GM12801 (cell line): ENCODE measurements around the gene TMEM270.

Experiments used
- TF ChIP-seq, protein P1 (sequence below): IDR thresholded peaks from one replicate; pipeline ENCODE4 v1.5.1; 2011; ENCODE audit warnings: control low read depth; ENCODE audit not compliant: insufficient read length; ENCODE audit errors: extremely low read depth

Gene TMEM270

DNA sequence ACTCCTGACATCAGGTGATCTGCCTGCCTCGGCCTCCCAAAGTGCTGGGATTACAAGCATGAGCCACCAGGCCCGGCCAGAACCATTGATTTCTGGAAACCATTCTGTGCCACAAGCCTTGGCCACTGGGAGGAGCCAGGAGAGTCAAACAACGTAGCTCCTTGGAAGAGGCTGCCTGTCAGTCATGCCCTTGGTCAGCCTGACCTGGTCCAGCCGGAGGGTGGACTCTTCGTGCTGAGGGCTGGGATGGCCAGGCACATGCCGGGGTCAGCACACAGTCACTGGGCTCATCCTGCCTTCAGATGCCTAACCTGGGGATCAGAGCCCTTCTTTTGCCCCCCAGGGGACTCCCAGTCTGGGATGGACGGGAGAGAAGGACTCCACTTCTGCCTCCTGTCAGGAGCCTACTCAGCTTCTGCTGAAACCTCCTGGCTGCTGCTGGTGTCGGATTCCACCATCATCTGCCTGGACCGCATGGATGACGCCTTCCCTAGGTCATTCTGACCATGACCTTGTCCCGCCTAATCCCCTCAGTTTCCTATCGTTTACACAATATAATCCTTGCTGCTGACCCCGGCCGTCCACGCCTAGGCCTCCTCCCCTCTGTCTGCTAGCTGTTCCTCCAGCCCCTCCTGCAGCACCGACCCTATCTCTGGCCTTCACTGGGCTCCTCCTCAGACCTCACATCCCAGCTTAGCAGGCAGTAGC, 30.4 kb downstream of the TMEM270 start:
- TF ChIP-seq, protein P1, sequence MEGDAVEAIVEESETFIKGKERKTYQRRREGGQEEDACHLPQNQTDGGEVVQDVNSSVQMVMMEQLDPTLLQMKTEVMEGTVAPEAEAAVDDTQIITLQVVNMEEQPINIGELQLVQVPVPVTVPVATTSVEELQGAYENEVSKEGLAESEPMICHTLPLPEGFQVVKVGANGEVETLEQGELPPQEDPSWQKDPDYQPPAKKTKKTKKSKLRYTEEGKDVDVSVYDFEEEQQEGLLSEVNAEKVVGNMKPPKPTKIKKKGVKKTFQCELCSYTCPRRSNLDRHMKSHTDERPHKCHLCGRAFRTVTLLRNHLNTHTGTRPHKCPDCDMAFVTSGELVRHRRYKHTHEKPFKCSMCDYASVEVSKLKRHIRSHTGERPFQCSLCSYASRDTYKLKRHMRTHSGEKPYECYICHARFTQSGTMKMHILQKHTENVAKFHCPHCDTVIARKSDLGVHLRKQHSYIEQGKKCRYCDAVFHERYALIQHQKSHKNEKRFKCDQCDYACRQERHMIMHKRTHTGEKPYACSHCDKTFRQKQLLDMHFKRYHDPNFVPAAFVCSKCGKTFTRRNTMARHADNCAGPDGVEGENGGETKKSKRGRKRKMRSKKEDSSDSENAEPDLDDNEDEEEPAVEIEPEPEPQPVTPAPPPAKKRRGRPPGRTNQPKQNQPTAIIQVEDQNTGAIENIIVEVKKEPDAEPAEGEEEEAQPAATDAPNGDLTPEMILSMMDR = no peak

- TF ChIP-seq, protein P1 = no peak
Observed at GRCh38 chr7:73892003-73892999, 31.3 kb downstream of the TMEM270 start.

DNA sequence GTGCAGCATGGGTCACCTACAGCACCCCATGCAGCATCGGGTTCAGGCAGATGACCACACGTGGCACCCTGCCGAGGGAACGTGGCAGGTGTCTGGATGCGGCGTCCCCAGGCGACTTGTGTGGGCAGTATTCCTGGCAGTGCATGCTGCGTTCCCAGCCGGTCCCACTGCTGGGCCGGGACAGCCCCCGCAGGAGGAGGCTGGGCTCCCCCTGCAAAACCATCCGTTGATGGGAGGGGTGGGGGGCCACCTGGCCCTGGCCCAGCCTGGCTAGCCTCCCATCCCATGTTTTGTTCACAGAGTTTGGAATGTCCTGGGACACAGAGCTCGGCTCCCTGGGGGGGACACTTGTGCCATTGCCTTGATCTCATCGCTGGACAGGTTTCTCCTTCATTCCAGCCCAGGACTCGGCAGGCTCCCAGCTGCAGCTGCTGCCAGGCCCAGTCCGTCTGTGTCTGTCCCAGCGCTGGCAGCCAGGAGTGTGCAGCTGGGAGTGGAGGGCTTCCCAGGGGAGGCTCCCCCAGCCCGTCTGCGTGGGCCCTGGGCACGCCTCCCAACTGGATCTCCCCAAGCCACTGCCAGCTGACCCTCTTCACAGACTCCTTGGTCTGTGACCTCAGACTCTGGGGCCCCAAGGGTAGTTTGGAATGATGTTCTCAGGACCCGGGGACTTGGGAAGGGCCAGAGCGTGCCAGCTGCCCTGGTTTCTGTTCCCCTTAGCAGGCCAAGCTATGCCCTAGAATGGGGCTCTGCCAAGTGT, 32.6 kb downstream of the TMEM270 start:
- TF ChIP-seq, protein P1 = no peak

DNA sequence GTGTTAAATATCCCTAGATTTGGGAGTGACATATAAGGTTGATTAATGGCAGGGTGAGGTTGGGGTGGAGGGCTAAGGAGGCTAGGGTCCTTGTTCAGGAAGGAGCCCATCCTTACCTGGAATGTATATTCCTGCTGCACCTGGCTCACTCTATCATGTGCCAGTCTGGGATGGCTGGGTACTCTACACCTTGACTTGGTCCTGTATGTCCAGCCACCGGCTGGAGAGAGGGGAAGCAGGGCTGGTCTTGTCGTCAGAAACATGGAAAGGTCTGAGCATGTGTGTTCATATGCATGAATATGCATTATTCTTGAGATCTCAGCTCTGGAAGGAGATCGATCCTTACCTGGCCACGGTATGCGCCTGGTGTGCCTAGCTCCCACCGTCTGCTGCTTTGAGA, 33.2 kb downstream of the TMEM270 start:
- TF ChIP-seq, protein P1 = no peak

DNA sequence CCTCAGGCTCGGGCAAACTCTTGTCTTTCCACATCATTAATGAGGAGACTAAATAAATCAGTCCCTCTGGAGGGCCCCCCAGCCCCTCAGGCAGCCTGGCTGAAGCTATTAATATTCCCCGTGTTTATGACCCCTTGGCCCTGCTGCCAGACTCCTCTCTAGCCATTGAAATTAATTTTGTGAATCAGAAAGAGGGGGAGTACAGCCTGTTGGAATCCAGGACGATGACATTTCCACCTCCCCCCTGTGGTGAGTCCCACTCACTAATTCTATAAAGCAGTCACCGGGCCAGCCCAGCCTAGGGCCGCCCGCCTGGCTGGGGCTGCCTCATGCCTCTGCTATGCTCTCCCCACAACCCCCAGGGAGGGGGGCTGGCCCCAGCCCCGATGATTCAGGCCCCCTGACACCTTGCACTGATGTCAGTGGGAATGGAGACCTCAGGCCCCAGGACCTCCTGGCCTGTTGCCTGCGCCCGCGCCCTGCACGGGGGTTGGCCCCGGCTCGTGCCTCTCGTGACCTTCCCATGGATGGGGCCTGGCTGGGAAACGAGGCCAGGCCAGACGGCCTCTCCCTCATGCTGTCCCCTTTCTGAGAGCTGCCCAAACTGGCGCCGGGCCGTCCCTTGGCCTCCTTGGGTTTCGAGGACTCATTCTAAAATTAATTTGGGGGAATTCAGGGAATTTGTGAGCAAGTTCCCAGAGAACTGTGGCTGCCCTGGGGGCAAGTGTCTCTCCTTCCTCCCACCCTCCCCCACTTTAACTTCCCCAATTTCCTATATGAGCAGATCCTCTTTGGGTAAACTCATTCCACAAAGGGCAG, 34.0 kb downstream of the TMEM270 start:
- TF ChIP-seq, protein P1 = no peak

DNA sequence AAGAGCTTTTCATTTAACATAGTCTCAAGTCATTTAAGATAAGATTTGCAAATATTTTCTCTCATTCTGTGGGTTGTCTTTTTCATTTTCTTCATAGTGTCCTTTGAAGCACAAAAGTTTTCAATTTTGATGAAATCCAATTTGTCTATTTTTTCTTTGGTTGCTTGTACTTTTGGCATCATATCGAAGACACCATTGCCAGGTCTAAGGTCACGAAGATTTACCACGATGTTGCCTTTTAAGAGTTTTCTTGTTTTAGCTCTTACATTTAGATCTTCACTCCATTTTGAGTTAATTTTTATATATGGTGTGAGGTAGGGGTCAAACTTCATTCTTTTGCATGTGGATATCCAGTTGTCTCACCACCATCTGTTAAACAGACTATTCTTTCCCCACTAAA, 34.7 kb downstream of the TMEM270 start:
- TF ChIP-seq, protein P1 = no peak
